Brain microvascular endothelial cell (primary cell): ENCODE measurements around the gene TRA2B.

Experiments
- DNase-seq: peaks from one replicate; pipeline ENCODE4 v3.0.0-alpha.2; 2020
- H3K27ac ChIP-seq: fragments of 250-450 bp; sonication (Bioruptor Pico); 2 replicates; pipeline ENCODE4 v1.5.1; 2020; ENCODE audit warnings: mild to moderate bottlenecking, moderate library complexity
- H3K27me3 ChIP-seq: fragments of 250-450 bp; sonication (Bioruptor Pico); replicated peaks from 2 replicates; pipeline ENCODE4 v1.5.1; 2020; ENCODE audit warnings: mild to moderate bottlenecking
- H3K36me3 ChIP-seq: fragments of 250-450 bp; sonication (Bioruptor Pico); replicated peaks from 2 replicates; pipeline ENCODE4 v1.5.1; 2020; ENCODE audit warnings: mild to moderate bottlenecking
- H3K4me3 ChIP-seq: 2 replicates; pipeline ENCODE4 v1.5.1; 2011; ENCODE audit warnings: low read depth, mild to moderate bottlenecking, control low read depth, low read length, moderate library complexity
- CTCF ChIP-seq: IDR thresholded peaks from 2 replicates; pipeline ENCODE4 v1.5.1; 2011; ENCODE audit warnings: low read depth, mild to moderate bottlenecking, moderate library complexity, low read length, control low read depth, inconsistent platforms; ENCODE audit errors: missing control alignments
- in situ Hi-C: cut with HindIII; loops from 2 replicates; pipeline ENCODE4 v1.10.0; 2017; ENCODE audit warnings: low sequenced_read_pairs, low pct_ligation_motif_present

The TRA2B gene

GRCh38 chr3:185867650-185868049, 70.2 kb downstream of the TRA2B start:
- TF ChIP-seq CTCF, result no peak
- no peak overlapping the region for H3K27ac ChIP-seq
- no peak overlapping the region for H3K4me3 ChIP-seq
- no peak for DNase-seq
- no peaks in the 10 kb centered on the region for H3K36me3 ChIP-seq
- no peaks in the 10 kb centered on the region for H3K27me3 ChIP-seq
- in situ Hi-C loops, result no loop called here

- Histone ChIP-seq H3K27me3 (no peaks in the 10 kb centered on the region), H3K4me3 (no peak overlapping the region), H3K27ac (no peak overlapping the region), H3K36me3 (no peaks in the 10 kb centered on the region)
- TF ChIP-seq CTCF, result no peak
- in situ Hi-C loops, result no loop called here
- DNase-seq, result no peak
Measured at GRCh38 chr3:185866995-185867394, 70.8 kb downstream of the TRA2B start.

GRCh38 chr3:185866555-185866954, 71.3 kb downstream of the TRA2B start:
- no peaks in the 10 kb centered on the region for H3K36me3 ChIP-seq
- no peak for TF ChIP-seq CTCF
- H3K27me3 ChIP-seq, result no peaks in the 10 kb centered on the region
- in situ Hi-C loops, result no loop called here
- H3K27ac ChIP-seq, result no peak overlapping the region
- H3K4me3 ChIP-seq, result no peak overlapping the region
- DNase-seq, result no peak
